MM.1S (cell line): Measurements from ENCODE around the gene NET1.

ENCODE experiments used
- DNase-seq: peaks from one replicate; pipeline ENCODE4 v3.0.0-alpha.2; 2015
- H2AFZ ChIP-seq: fragments of 300-600 bp; sonication (generic); 2 replicates; pipeline ENCODE4 v1.6.0; 2016; ENCODE audit warnings: antibody characterized with exemption, low read length
- H3F3A ChIP-seq: fragments of 300-600 bp; sonication (generic); 2 replicates; pipeline ENCODE4 v1.6.1; 2016; ENCODE audit warnings: mild to moderate bottlenecking, antibody characterized with exemption, low read length, moderate library complexity, mixed read lengths; ENCODE audit not compliant: insufficient read depth
- H3K27ac ChIP-seq: fragments of 300-600 bp; sonication (generic); 2 replicates; pipeline ENCODE4 v1.5.1; 2016; ENCODE audit warnings: mild to moderate bottlenecking, low read length
- H3K27me3 ChIP-seq: fragments of 300-600 bp; sonication (generic); replicated peaks from 2 replicates; pipeline ENCODE4 v1.6.0; 2016; ENCODE audit warnings: low read length; ENCODE audit not compliant: insufficient read depth
- H3K36me3 ChIP-seq: fragments of 300-600 bp; sonication (generic); replicated peaks from 2 replicates; pipeline ENCODE4 v1.6.1; 2016; ENCODE audit warnings: mild to moderate bottlenecking, low read length, mixed read lengths; ENCODE audit not compliant: insufficient read depth
- H3K4me1 ChIP-seq: fragments of 300-600 bp; sonication (generic); 2 replicates; pipeline ENCODE4 v1.6.1; 2016; ENCODE audit warnings: low read length, mixed read lengths
- H3K4me2 ChIP-seq: fragments of 300-600 bp; sonication (generic); 2 replicates; pipeline ENCODE4 v1.6.0; 2016; ENCODE audit warnings: low read depth, low read length
- H3K4me3 ChIP-seq: fragments of 300-600 bp; sonication (generic); 2 replicates; pipeline ENCODE4 v1.5.1; 2016; ENCODE audit warnings: low read length, mixed read lengths
- H3K79me2 ChIP-seq: fragments of 300-600 bp; sonication (generic); 2 replicates; pipeline ENCODE4 v1.6.1; 2016; ENCODE audit warnings: mixed run types, low read length, mixed read lengths
- H3K9ac ChIP-seq: fragments of 300-600 bp; sonication (generic); 2 replicates; pipeline ENCODE4 v1.6.1; 2016; ENCODE audit warnings: low read length, mixed read lengths
- H3K9me2 ChIP-seq: fragments of 300-600 bp; sonication (generic); replicated peaks from 2 replicates; pipeline ENCODE4 v1.6.1; 2016; ENCODE audit warnings: mild to moderate bottlenecking, low read length, mixed read lengths; ENCODE audit not compliant: insufficient read depth
- H3K9me3 ChIP-seq: fragments of 300-600 bp; sonication (generic); replicated peaks from 2 replicates; pipeline ENCODE4 v1.6.1; 2016; ENCODE audit warnings: mild to moderate bottlenecking, low read length, mixed read lengths; ENCODE audit not compliant: insufficient read depth
- H4K20me1 ChIP-seq: fragments of 300-600 bp; sonication (generic); 2 replicates; pipeline ENCODE4 v1.6.1; 2016; ENCODE audit warnings: mild to moderate bottlenecking, low read length, moderate library complexity, mixed read lengths; ENCODE audit not compliant: insufficient read depth
- CTCF ChIP-seq: fragments of 300-600 bp; sonication (generic); IDR thresholded peaks from 2 replicates; pipeline ENCODE4 v1.5.1; 2016; ENCODE audit warnings: antibody characterized with exemption, low read length, mixed read lengths
- EZH2 ChIP-seq: fragments of 300-600 bp; sonication (generic); optimal IDR thresholded peaks from 2 replicates; pipeline ENCODE3; 2017; ENCODE audit warnings: low read depth, mild to moderate bottlenecking, antibody characterized with exemption, low read length, mixed read lengths
- EZH2phosphoT487 ChIP-seq: fragments of 300-600 bp; sonication (generic); IDR thresholded peaks from 2 replicates; pipeline ENCODE4 v1.6.1; 2018; ENCODE audit warnings: antibody characterized with exemption, low read length

NET1 gene

GRCh38 chr10:5497948-5498730 lies 85.8 kb downstream of the NET1 start:
- no peak overlapping the region for H3K4me3 ChIP-seq
- no peak overlapping the region for H3K27ac ChIP-seq
- H3K4me1 ChIP-seq = no peaks in the 10 kb centered on the region
- no peaks in the 10 kb centered on the region for H4K20me1 ChIP-seq
- peaks cover 19% of the 10 kb centered on the region for H3K27me3 ChIP-seq
- H3K9me2 ChIP-seq = no peaks in the 10 kb centered on the region
- no peaks in the 10 kb centered on the region for H3K36me3 ChIP-seq
- H3K9ac ChIP-seq = no peak overlapping the region
- H3K9me3 ChIP-seq = no peaks in the 10 kb centered on the region
- no peaks in the 10 kb centered on the region for H3F3A ChIP-seq
- H2AFZ ChIP-seq = no peak overlapping the region
- no peaks in the 10 kb centered on the region for H3K79me2 ChIP-seq
- H3K4me2 ChIP-seq = no peak overlapping the region
- TF ChIP-seq CTCF = no peak
- no peak for TF ChIP-seq EZH2
- TF ChIP-seq EZH2phosphoT487 = no peak
- DNase-seq = no peak

GRCh38 chr10:5498791-5499492 lies 86.6 kb downstream of the NET1 start:
- Histone ChIP-seq H2AFZ (no peak overlapping the region), H4K20me1 (no peaks in the 10 kb centered on the region), H3K4me1 (no peaks in the 10 kb centered on the region), H3K27ac (no peak overlapping the region), H3F3A (no peaks in the 10 kb centered on the region), H3K36me3 (no peaks in the 10 kb centered on the region), H3K9ac (no peak overlapping the region), H3K4me2 (no peak overlapping the region), H3K9me3 (no peaks in the 10 kb centered on the region), H3K79me2 (no peaks in the 10 kb centered on the region), H3K4me3 (no peak overlapping the region), H3K27me3 (peaks cover 19% of the 10 kb centered on the region), H3K9me2 (no peaks in the 10 kb centered on the region)
- TF ChIP-seq EZH2phosphoT487 = no peak
- TF ChIP-seq CTCF = no peak
- TF ChIP-seq EZH2 = no peak
- no peak for DNase-seq

GRCh38 chr10:5499493-5500140 lies 87.3 kb downstream of the NET1 start, which contains the start of gene CALML5:
Gene CALML5, minus strand, starts transcription at chr10:5499570. Its CDS starts 132 bp downstream, at chr10:5499438.
- Histone ChIP-seq H3K9me3 (no peaks in the 10 kb centered on the region), H3K9ac (no peak within 1 kb of the TSS), H3K27ac (no peak within 1 kb of the TSS), H3F3A (no peaks in the 10 kb centered on the region), H4K20me1 (no peaks in the 10 kb centered on the region), H3K4me2 (no peak within 1 kb of the TSS), H2AFZ (no peak within 1 kb of the TSS), H3K9me2 (no peaks in the 10 kb centered on the region), H3K36me3 (no peaks in the 10 kb centered on the region), H3K27me3 (peaks cover 19% of the 10 kb centered on the region), H3K4me1 (no peaks in the 10 kb centered on the region), H3K79me2 (no peaks in the 10 kb centered on the region), H3K4me3 (no peak within 1 kb of the TSS)
- TF ChIP-seq EZH2 (no peak), EZH2phosphoT487 (no peak), CTCF (no peak)
- DNase-seq = no peak
